ENCODE data around the gene TTC14.

TTC14 gene

GRCh38 chr3:180657094-180657493 is 55.1 kb downstream of the TTC14 start:
- no peak for TF ChIP-seq CTCF (IDR thresholded peaks at IDR 0.05; ENCODE audit: low read depth, low read length)
- H3K4me3 ChIP-seq (ENCODE audit: low read depth, low read length) = no peak overlapping the region
- in situ Hi-C loops (cut with HindIII; ENCODE audit: low sequenced_read_pairs) = no loop called here
- no peak for DNase-seq (ENCODE audit: low read depth, low spot score)

Measured in astrocyte of the spinal cord (primary cell).